Fibroblast of gingiva (primary cell): Measurements from ENCODE around the gene AGK.
"Not testable (repeated sequence)": the region's sequence is repeated elsewhere in the genome, so short reads cannot be mapped to it uniquely, and the experiment has no call there.

Experiments used
- DNase-seq: peaks from one replicate; pipeline ENCODE4 v3.0.0-alpha.2; 2011; ENCODE audit warnings: low read depth

The AGK gene

GRCh38 chr7:141557360-141557759 lies 6.2 kb downstream of the AGK start:
- DNase-seq: no peak

GRCh38 chr7:141557831-141558531 lies 6.8 kb downstream of the AGK start:
- DNase-seq: peak; percentile 81

- DNase-seq: peak; percentile 77
Observed at GRCh38 chr7:141558544-141559183, 7.5 kb downstream of the AGK start.

GRCh38 chr7:141559961-141560360 lies 8.8 kb downstream of the AGK start:
- DNase-seq: no peak

GRCh38 chr7:141562036-141562435 lies 10.8 kb downstream of the AGK start:
- no peak for DNase-seq

GRCh38 chr7:141562543-141562942 lies 11.3 kb downstream of the AGK start:
- no peak for DNase-seq

- DNase-seq: no peak
Observed at GRCh38 chr7:141562972-141563371, 11.8 kb downstream of the AGK start.

- DNase-seq: no peak
Observed at GRCh38 chr7:141563956-141564623, 12.9 kb downstream of the AGK start.

- DNase-seq: no peak
Observed at GRCh38 chr7:141567432-141567831, 16.2 kb downstream of the AGK start.

GRCh38 chr7:141568227-141568626 lies 17.0 kb downstream of the AGK start:
- no peak for DNase-seq

GRCh38 chr7:141571059-141571458 lies 19.8 kb downstream of the AGK start:
- no peak for DNase-seq

GRCh38 chr7:141572175-141572574 lies 21.0 kb downstream of the AGK start:
- no peak for DNase-seq

- no peak for DNase-seq
Observed at GRCh38 chr7:141573511-141573910, 22.3 kb downstream of the AGK start.

- DNase-seq: peak; percentile 67
Observed at GRCh38 chr7:141575164-141575563, 24.0 kb downstream of the AGK start.

GRCh38 chr7:141575654-141576448 lies 24.6 kb downstream of the AGK start:
- DNase-seq: peak; percentile 33

GRCh38 chr7:141577043-141577839 lies 26.0 kb downstream of the AGK start:
- no peak for DNase-seq

- DNase-seq: not testable (repeated sequence)
Observed at GRCh38 chr7:141579953-141580352, 28.7 kb downstream of the AGK start.

GRCh38 chr7:141582063-141582462 lies 30.9 kb downstream of the AGK start:
- DNase-seq: not testable (repeated sequence)

- DNase-seq: no peak
Observed at GRCh38 chr7:141584935-141585334, 33.7 kb downstream of the AGK start.

- DNase-seq: peak; percentile 67
Observed at GRCh38 chr7:141585592-141586510, 34.6 kb downstream of the AGK start.
